Measurements from ENCODE around the gene LHX3.

Gene LHX3

DNA sequence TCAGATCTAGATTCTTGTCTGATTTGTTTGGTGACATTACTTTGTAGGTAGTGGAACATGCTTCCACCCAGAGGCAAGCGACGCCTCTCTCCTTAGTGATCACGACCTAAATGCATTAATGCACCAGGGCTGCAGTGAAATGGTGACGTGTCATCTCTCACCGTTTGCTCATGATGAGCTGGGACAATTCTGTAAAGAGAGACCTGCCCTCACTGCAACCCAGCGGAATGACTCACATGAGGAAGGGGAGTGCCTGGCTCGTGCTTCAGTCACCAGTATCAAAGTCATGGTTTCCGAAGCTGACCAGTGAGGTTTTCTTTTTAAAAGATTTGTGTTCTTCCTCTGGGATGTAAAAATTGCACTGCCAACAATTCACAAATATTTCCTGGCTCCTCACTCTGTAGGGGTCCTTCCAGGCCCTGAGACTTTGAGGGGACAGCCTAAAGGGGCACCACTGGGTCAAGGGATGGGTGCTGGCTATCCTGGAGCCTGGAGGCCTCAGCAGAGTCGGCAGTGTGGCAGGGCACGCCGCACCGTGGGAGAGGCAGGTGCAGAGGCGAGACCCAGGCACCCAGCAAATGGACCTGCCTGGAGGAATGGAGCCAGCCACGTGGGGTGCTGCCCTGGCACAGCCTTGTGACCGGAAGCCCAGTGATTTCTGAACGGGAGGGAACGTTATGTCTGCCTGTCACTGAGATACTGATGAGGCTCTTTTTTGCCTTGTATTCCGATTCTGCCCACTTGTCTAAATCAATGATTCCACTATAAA, 23.4 kb upstream of the LHX3 start:
- Histone ChIP-seq H3K9me3 (ENCODE audit: control insufficient read depth, insufficient read depth, low read depth, low read length) (no peaks in the 10 kb centered on the region), H3K4me3 (ENCODE audit: low read depth, low read length) (no peak overlapping the region), H3K36me3 (ENCODE audit: control insufficient read depth in 2 of 2, insufficient read depth in 1 of 2, low read length in 2 of 2) (peaks cover 0 to 39% of the 10 kb centered on the region in 2 experiments; a peak in 1 of 3 replicates), H3K4me1 (ENCODE audit: control insufficient read depth, insufficient read depth, low read length) (no peaks in the 10 kb centered on the region), H3K27ac (ENCODE audit: extremely low read depth, low read depth, low read length) (no peak overlapping the region)
- TF ChIP-seq GLIS1 (tag by site-specific recombination; IDR thresholded peaks at IDR 0.05) (no peak), ZNF510 (tag by site-specific recombination; IDR thresholded peaks at IDR 0.05; ENCODE audit: insufficient replicate concordance) (no peak), ZNF660 (tag by site-specific recombination; IDR thresholded peaks at IDR 0.05) (0 out of 2 replicates have a peak, but pooled peaks have one; percentile 34)
- TF ChIP-seq, protein P1, sequence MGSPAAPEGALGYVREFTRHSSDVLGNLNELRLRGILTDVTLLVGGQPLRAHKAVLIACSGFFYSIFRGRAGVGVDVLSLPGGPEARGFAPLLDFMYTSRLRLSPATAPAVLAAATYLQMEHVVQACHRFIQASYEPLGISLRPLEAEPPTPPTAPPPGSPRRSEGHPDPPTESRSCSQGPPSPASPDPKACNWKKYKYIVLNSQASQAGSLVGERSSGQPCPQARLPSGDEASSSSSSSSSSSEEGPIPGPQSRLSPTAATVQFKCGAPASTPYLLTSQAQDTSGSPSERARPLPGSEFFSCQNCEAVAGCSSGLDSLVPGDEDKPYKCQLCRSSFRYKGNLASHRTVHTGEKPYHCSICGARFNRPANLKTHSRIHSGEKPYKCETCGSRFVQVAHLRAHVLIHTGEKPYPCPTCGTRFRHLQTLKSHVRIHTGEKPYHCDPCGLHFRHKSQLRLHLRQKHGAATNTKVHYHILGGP (tag by site-specific recombination; IDR thresholded peaks at IDR 0.05): no peak
- TF ChIP-seq, protein P2, sequence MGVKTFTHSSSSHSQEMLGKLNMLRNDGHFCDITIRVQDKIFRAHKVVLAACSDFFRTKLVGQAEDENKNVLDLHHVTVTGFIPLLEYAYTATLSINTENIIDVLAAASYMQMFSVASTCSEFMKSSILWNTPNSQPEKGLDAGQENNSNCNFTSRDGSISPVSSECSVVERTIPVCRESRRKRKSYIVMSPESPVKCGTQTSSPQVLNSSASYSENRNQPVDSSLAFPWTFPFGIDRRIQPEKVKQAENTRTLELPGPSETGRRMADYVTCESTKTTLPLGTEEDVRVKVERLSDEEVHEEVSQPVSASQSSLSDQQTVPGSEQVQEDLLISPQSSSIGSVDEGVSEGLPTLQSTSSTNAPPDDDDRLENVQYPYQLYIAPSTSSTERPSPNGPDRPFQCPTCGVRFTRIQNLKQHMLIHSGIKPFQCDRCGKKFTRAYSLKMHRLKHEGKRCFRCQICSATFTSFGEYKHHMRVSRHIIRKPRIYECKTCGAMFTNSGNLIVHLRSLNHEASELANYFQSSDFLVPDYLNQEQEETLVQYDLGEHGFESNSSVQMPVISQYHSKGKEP (tag by site-specific recombination; IDR thresholded peaks at IDR 0.05): peak; percentile 44; the same call in 1 of the 2 replicates
- POLR2A ChIA-PET: interaction anchor here (1.4 kb wide), 1 partner anchor 9 kb away, joined by 4 read pairs; no protein-coding TSS in a partner anchor
- CTCF ChIA-PET: interaction anchor here (0.7 to 5.1 kb wide), 11 partner anchors 11 to 633 kb away, joined by 3 to 46 read pairs (median 3); no protein-coding TSS in a partner anchor

DNA sequence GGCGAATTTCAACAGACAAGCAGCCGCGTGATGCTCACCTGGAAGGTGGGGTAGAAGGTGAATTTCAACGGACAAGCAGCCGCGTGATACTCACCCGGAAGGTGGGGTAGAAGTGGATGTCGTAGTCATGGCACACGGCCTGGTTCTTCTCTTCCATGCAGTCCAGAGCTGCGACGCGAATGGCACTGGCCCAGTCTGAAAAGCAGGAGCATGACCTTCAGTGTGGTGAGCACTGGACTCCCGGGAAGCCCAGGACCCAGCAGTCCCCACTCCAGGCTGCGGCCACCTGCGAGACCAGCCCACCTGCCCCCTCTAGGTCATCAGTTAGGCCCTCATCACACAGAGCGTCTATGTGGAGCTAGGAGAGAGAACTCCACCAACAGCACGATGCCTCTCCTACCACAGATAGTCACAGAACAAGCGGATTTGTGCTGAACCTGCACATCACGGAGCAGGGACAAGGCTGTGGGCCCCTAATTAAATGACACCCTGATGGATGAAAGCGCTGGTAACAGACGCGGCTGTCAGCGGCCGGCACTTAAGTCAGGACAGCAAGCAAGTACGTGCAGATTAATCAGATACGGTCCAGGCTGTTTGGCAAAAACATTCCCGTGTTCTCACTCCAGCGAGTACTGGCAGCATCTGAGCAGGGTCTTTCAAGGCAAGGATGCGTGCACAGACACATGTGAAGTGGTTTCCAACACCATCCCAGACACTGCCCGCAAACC, 21.9 kb upstream of the LHX3 start:
- no peak for TF ChIP-seq HOXC10 (CRISPR knock-in tag; IDR thresholded peaks at IDR 0.05)
- TF ChIP-seq, protein P3, sequence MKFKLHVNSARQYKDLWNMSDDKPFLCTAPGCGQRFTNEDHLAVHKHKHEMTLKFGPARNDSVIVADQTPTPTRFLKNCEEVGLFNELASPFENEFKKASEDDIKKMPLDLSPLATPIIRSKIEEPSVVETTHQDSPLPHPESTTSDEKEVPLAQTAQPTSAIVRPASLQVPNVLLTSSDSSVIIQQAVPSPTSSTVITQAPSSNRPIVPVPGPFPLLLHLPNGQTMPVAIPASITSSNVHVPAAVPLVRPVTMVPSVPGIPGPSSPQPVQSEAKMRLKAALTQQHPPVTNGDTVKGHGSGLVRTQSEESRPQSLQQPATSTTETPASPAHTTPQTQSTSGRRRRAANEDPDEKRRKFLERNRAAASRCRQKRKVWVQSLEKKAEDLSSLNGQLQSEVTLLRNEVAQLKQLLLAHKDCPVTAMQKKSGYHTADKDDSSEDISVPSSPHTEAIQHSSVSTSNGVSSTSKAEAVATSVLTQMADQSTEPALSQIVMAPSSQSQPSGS (tag by site-specific recombination; IDR thresholded peaks at IDR 0.05; ENCODE audit: low read depth): no peak
- TF ChIP-seq ZNF37A (tag by site-specific recombination; IDR thresholded peaks at IDR 0.05): no peak
- no peak for TF ChIP-seq SP2 (tag by site-specific recombination; IDR thresholded peaks at IDR 0.05)
- no peak for TF ChIP-seq ZBTB48 (tag by site-specific recombination; IDR thresholded peaks at IDR 0.05)
- TF ChIP-seq ZNF596 (tag by site-specific recombination; IDR thresholded peaks at IDR 0.05): no peak
- no peak for TF ChIP-seq ZNF654 (tag by site-specific recombination; IDR thresholded peaks at IDR 0.05; ENCODE audit: low read depth)
- no peak for TF ChIP-seq ZNF24 (tag by site-specific recombination; IDR thresholded peaks at IDR 0.05)
- no peak for TF ChIP-seq ZFHX2 (tag by site-specific recombination; conservative IDR thresholded peaks at IDR 0.05)
- no peak for TF ChIP-seq MZF1 (tag by site-specific recombination; IDR thresholded peaks at IDR 0.05; ENCODE audit: borderline replicate concordance)
- TF ChIP-seq ZNF202 (tag by site-specific recombination; IDR thresholded peaks at IDR 0.05; ENCODE audit: borderline replicate concordance): no peak
- TF ChIP-seq ZNF707 (tag by site-specific recombination; IDR thresholded peaks at IDR 0.05): no peak

More for the DNA sequence above, 21.9 kb upstream of the LHX3 start:
- Histone ChIP-seq H3K4me3 (ENCODE audit: low read depth, low read length) (no peak overlapping the region), H3K36me3 (ENCODE audit: control insufficient read depth in 2 of 2, insufficient read depth in 1 of 2, low read length in 2 of 2) (peaks cover 0 to 50% of the 10 kb centered on the region in 2 experiments; a peak in 1 of 3 replicates), H3K4me1 (ENCODE audit: control insufficient read depth, insufficient read depth, low read length) (no peaks in the 10 kb centered on the region), H3K27ac (ENCODE audit: extremely low read depth, low read depth, low read length) (no peak overlapping the region), H3K9me3 (ENCODE audit: control insufficient read depth, insufficient read depth, low read depth, low read length) (no peaks in the 10 kb centered on the region)
- ChIA-PET CTCF (interaction anchor here (0.6 to 5.1 kb wide), 29 partner anchors 9 to 1535 kb away, joined by 3 to 46 read pairs (median 4); no protein-coding TSS in a partner anchor), POLR2A (interaction anchor here (1.4 kb wide), 1 partner anchor 8 kb away, joined by 4 read pairs; no protein-coding TSS in a partner anchor)
